HuH-7 (cell line): ENCODE measurements around the gene DHPS.
A peak's percentile ranks its signal among the peaks of the same experiment; 100 is the strongest.
"Not testable (repeated sequence)": the region's sequence is repeated elsewhere in the genome, so short reads cannot be mapped to it uniquely, and the experiment has no call there.

Source experiments
- DNase-seq: peaks from one replicate; pipeline ENCODE4 v3.0.0; 2011; ENCODE audit warnings: low spot score

DHPS gene

GRCh38 chr19:12705654-12706331 is 24.1 kb upstream of the DHPS start:
- no peak for DNase-seq

DNA sequence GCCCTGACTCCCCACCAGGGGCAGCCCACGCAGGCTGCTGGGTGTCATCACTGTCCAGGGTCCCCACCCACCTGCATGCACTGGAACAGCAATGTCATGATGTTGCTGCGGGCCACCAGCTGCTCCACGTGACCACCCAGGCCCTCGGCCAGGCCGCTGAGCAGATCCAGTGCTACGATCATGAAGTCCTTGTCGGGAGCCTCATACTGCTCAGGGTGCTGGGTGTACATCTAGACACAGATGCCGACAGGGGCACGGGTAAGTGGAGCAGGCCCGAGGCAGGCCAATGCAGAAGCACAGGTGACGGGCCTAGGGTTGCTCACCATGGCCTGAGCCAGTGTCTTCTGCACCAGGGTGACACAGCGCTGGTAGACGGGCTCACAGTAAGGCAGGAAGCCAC is 23.5 kb upstream of the DHPS start:
- no peak for DNase-seq

DNA sequence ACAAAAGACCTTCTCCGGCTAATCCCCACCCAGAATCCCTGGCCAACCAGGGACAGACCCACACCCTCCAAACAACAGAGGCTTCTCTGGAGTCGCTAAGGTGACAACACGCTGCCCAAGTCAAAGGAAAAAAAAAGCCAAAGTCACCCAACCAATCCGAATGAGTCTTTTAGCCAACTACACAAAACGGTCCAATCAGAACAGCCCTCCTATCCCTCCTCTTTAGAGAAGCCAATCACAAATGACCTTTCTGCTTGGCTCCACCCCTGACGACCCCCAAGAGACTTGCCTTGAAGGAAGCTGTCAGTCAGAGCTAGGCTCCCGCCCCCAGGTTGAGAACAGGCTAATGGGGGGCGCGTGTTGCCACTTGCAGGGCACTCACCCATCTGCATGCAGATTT is 21.4 kb upstream of the DHPS start:
- DNase-seq: peak; percentile 43

DNA sequence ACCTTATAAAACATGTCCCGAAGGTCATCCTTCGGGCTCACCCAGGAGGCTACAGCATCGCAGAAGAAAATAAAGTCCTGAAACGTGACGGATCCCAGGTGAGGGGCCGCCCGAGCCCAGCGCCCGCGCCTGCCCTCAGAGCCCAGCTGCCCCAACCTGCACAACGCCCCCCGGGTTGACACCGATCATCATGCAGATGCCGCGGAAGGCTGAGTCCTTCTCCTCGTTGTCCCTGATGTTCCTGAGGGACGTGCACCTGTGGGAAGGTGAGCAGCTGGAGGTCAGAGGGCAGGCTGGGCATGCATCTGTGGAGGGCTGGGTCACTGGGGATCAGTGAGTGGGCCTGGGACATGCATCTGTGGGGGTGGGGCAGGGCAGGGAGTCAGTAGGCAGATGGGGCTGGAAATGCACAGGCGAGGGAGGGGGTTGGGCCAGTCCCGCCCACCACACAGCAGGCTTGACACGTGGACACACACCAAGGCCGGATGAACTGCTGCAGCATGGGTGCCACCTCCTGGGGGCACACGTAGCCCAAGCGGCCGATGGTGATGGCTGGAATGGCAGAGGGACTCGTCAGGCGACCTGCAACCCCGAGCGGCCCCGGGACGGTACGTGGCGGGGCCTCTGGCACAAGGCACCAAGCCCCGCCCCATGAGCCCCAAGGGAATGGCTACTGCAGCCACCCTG is 20.1 kb upstream of the DHPS start:
- no peak for DNase-seq

DNA sequence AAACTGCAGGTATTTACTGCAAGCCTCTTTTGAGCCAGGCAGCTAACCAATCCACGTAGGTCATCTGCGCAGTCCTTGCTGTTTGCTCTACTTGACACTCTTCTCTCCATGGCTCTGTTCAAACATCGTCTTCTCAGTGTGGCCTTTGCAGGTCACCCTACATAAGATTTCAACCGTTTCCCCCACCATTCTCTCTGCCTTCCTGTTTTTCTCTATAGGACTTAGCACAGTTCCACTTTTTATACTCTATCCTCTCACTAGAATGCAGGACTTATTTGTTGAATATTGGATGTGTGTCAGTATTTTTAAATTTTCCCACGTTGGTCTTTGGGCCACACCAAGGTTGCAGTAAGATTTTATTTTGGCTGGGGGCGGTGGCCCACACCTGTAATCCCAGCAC is 16.5 kb upstream of the DHPS start:
- no peak for DNase-seq

GRCh38 chr19:12697425-12697824 is 15.7 kb upstream of the DHPS start:
- DNase-seq: not testable (repeated sequence)

DNA sequence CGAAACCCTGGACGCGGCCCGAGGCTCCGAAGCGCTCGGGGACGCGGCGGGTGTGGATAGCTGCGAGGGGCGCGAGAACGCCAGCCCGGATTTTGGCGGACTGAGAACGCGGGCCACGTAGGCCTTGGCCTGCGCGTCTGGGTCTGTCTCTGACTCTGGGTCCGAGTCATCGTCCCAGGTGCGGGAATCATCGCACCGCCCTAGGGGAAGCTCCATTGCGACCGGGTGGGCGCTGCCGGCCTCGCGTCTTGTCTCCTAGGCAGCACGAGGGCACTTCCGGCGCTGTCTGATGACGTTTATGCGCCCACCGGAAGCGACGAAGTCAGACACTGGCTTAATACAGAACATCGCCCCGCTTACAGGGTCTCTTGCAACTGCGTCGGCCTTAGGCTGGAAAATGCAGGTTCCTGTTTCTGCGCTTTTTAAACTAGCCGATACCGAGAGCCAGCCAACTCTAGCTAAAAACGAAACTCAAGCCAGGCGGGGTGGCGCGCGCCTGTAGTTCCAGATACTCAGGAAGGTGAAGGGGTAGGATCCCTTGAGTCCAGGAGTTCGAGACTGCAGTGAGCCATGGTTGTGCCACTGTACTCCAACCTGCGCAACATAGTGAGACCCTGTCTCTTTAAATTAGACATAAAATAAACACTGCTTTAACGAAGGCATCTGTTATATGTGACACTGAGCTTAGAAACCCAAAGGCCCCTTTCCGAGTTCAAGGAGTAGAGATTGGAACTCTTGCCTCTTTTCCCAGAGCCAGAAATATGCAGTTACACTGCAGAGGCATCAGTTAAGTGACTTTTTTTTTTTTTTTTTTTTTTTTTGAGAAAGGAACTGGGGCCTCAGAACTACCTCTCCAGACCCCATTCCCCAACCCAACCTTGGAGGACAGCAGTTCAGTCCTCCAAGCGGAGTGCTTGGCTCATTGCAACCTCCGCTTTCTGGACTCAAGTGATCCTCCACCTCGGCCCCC is 15.0 kb upstream of the DHPS start, which contains the start of gene FBXW9:
Gene FBXW9 (minus strand): TSS at position 266 of the 970 bp plus-strand sequence. CDS start 50 bp downstream, at position 216.
- peak; percentile 95 for DNase-seq

DNA sequence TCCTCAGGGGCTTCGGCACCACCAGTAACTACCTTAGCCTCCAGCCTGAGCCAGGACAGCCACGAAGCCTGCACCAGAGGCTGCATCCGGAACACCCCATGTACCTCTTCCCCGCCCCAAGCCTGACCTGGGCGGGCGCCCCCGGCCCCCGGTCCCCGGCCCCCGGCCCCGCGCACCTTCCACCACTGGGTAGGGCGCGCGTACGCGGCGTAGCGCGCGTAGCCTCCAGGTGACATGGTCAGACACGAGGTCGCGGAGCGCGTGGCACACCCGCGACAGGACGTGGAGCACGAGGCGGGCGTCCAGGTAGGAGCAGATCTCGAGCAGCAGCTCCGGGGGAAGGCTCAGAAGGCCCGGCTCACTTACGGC is 14.3 kb upstream of the DHPS start:
- DNase-seq: no peak

- no peak for DNase-seq
Observed at GRCh38 chr19:12695514-12695913, 13.8 kb upstream of the DHPS start.

DNA sequence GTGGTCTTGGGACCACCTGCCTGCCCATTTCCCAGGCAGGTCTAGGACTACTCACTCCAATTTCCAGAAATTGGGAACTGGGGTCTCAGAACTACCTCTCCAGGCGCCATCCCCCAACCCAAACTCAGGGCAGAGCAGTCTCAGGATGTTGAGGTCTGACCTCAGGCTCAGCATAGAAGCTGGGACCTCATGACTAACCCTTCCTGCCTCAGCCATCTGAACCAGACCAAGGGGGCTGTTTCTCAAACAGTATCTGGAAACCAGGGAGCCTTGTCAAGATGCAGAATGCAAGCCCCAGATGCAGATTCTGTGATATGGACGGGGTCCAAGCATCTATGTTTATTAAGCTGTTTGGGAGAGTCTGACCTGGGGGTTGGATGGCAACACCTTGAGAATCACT is 13.4 kb upstream of the DHPS start:
- no peak for DNase-seq

DNA sequence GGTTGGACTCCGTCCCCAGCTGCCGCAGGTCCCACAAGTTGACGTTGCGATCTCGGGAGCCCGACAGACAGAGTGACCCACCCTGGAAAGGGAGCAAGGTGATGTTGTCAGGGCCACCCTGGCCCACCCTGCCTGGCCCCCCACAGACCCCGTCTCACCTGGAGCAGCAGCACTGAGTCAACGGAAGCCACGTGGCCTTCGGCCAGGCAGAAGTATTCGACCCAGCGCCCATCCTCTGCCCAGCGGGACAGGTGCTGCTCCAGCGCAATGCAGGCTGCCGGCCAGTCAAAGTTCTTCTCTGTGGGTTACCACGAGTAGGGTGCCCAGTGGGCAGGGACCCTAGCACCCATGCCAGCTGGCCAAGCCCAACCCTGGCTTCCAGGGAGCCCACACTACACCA is 13.0 kb upstream of the DHPS start:
- no peak for DNase-seq

DNA sequence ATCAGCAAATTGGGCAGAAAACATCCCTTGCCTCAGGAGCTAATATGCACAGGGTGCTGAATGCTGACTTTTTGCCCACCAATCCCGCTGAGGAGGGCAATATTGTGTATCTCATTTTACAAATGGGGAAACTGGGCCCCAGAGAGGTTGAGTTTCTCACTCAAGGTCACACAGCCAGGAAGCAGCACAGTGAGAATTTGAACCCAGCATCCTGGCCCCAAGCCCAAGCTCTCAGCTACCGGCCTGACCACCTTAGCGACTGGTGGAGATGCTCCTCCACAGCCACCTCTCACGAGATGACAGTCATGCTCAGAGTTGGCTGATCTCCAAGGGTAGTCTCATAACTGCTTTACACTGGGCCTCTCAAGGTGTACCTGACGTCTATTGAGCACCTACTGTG is 11.3 kb upstream of the DHPS start:
- no peak for DNase-seq

GRCh38 chr19:12689581-12690216 is 8.0 kb upstream of the DHPS start:
- no peak for DNase-seq

DNA sequence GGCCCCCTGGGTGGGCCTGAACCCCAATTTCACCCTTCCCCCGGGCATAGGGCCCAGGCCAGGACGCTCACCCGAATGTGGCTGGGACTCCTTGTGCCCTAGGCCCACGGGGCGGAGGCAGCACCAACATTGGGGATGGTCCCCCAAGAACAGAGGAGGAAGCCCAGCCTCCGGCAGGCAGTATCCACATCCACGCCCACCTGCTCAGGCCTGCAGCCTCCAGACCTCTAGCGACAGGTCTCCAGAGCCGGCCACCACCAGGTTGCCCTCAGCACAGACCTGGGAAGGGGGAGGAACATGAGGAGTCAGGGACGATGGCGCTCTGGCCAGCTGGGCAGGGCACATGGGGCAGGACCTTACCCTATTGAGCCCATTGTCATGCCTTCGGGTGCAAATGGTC is 7.3 kb upstream of the DHPS start:
- DNase-seq: no peak

DNA sequence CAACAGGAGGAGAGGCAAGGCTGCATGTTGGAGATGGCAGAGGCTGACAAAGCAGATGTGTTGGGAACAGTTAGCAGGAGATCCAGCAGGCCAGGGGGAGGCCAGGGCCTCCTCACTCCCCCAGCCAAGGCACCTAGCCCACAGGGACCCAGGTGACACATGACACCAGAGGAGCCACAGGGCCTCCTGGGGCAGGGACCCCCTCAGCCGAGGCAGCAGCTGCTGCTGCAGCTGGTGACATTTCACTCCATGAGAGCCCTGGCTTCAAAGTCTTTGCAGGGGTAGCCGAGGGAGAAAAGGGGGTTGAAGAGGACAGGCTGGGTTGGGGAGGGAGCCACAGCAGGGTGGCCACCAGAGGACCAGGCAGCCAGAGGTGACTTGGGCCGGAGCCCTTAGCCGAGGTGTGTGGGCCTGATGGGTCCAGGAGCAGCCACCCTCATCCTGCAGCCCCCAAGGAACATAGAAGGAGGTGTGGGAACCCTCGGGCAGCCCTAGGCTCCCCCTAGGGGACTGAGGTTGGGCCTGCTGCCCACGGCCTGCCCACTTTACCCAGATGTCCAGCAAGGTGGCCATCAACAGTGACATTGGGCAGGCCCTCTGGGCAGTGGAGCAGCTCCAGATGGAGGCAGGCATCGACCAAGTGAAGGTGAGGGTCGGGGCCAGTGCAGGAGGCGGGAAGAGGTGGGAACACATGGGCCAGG is 6.0 kb upstream of the DHPS start, which contains the start of gene GNG14:
Gene GNG14 (plus strand): TSS at position 503 of the 701 bp plus-strand sequence. CDS start 51 bp downstream, at position 554.
- DNase-seq: no peak

DNA sequence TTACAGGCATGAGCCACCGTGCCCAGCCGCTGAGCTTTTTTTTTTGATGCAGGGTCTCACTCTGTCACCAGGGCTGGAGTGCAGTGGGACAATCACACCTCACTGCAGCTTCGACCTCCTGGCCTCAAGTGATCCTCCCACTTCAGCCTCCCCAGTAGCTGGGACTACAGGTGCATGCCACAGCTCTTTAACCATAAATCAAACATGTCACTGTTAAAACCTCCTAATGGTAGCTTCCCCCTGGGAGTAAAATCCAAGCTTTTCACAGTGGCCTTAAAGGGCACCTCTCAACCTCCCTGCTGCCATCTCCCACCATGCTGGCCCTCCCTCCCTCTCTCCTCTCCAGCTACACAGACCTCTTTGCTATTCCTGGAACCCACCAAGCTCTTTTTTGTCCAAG is 4.2 kb upstream of the DHPS start:
- no peak for DNase-seq

DNA sequence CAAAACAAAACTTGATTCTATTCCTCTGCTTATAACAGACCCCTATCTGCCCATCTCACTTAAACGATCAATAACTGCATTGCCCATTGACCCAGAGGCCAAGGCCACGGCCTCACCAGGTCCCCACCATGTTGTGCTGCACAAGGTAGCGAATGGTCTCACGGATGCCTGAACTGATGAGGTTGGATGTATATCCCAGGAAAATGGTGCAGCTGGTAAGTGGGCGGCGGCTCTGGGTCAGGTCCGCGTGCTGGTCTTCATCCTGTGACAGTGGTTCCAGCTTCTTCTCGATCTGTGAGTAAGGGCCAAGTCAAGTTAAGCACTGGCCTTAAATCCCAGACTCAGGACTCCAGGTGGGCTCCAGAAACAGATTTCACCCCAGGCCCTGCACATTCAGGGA is 1.6 kb downstream of the DHPS start:
- DNase-seq: no peak

DNA sequence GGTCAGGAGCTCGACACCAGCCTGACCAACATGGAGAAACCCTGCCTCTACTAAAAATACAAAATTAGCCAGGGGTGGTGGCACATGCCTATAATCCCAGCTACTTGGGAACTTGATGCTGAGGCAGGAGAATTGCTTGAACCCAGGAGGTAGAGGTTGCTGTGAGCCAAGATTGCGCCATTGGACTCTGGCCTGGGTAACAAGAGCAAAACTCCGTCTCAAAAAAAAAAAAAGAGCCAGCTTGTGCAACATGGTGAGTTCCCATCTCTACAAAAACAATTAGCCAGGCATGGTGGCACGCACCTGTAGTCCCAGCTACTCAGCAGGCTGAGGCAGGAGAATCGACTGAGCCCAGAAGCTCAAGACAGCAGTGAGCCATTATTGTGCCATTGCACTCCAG is 3.6 kb downstream of the DHPS start:
- not testable (repeated sequence) for DNase-seq

- no peak for DNase-seq
Observed at GRCh38 chr19:12676928-12677327, 4.8 kb downstream of the DHPS start.

DNA sequence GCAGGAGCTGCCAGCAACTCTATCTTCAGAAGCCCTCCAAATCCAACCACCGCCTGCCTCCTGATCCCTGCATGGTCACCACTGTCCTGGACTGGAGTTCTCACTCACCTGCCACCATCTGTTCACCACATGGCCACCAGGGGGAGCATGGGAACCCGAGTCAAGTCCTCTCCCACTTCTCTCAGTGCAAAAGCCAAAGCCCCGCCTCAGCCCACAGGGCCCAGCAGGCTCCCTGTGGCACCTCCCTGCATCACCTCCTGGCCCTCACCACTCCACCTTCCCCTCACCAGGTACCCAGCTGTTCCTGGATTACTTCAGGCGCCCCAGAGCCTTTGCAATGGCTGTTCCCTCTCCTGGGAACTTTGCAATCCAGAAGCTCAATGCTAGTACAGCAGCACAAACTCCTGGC is 5.3 kb downstream of the DHPS start:
- peak; percentile 87 for DNase-seq

DNA sequence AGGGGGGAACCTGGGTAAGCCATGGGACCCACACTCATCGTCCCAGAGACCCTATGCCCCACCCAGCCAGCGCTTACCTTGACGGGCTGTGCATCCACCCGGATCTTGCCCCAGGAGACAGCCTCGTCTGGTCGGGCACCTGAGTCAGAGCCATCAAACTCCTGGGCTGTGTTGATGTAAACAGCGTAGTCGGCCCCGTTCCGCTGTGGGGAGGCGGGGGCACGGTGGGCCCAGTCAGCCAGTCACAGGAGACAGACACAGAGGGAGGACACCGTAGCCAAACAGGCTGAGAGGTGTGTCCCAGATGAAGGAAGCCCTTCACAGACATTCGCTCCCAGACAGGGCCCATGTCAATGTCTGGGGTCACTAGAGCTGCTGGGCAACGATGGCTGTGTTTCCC is 5.7 kb downstream of the DHPS start:
- DNase-seq: no peak
